CD14-positive monocyte (primary cell): ENCODE measurements around the gene CD93. TPM values are rescaled to one million over a fixed set of nuclear protein-coding genes. Genes with fewer than 3 reads are reported as not detected.

Source experiments
- DNase-seq, 3 donors: peaks; one replicate each; pipeline ENCODE4 v3.0.0-alpha.2; 2011 to 2022
- H2AFZ ChIP-seq: 2 replicates; pipeline ENCODE4 v1.6.0; 2012; ENCODE audit warnings: mild to moderate bottlenecking, low read depth, low read length, inconsistent platforms; ENCODE audit not compliant: insufficient read depth, poor library complexity, severe bottlenecking
- H3K27ac ChIP-seq, 2 donors: 1 replicate in 1 of 2; 2 replicates in 1 of 2; pipeline ENCODE4 v1.5.1; 2012 to 2013; ENCODE audit warnings: low read length in 2 of 2, control low read depth in 1 of 2, inconsistent platforms in 1 of 2, low read depth in 1 of 2, mild to moderate bottlenecking in 1 of 2
- H3K27me3 ChIP-seq, 2 donors: one replicate each; pipeline versions ENCODE4 v1.6.0 to v1.6.1; 2011 to 2013; ENCODE audit warnings: low read length in 2 of 2; ENCODE audit not compliant: control insufficient read depth in 2 of 2, insufficient read depth in 2 of 2
- H3K36me3 ChIP-seq, 2 donors: replicated peaks in 1 of 2; 1 replicate in 1 of 2; 2 replicates in 1 of 2; pipeline versions ENCODE4 v1.5.1 to v1.6.1; 2012 to 2013; ENCODE audit warnings: low read length in 2 of 2, control low read depth in 1 of 2, inconsistent platforms in 1 of 2, mild to moderate bottlenecking in 1 of 2; ENCODE audit not compliant: insufficient read depth in 2 of 2, control insufficient read depth in 1 of 2
- H3K4me1 ChIP-seq, 2 donors: 1 replicate in 1 of 2; 2 replicates in 1 of 2; pipeline versions ENCODE4 v1.5.1 to v1.6.1; 2012 to 2013; ENCODE audit warnings: low read length in 2 of 2, control low read depth in 1 of 2, inconsistent platforms in 1 of 2, mild to moderate bottlenecking in 1 of 2, moderate library complexity in 1 of 2; ENCODE audit not compliant: insufficient read depth in 2 of 2, control insufficient read depth in 1 of 2
- H3K4me2 ChIP-seq: replicated peaks from 2 replicates; pipeline ENCODE3; 2012; ENCODE audit warnings: low read length, moderate library complexity, mild to moderate bottlenecking; ENCODE audit not compliant: poor library complexity, severe bottlenecking; ENCODE audit errors: extremely low read depth
- H3K4me3 ChIP-seq, 3 experiments: fragments of 200-600 bp in 1 of 3; sonication (generic) in 1 of 3; replicated peaks in 1 of 3; 1 replicate in 2 of 3; 2 replicates in 1 of 3; pipeline ENCODE4 v1.5.1; 2011 to 2013; ENCODE audit warnings: low read length in 3 of 3, mild to moderate bottlenecking in 3 of 3, control low read depth in 2 of 3, low read depth in 2 of 3, inconsistent platforms in 1 of 3, moderate library complexity in 1 of 3
- H3K79me2 ChIP-seq: 2 replicates; pipeline ENCODE4 v1.6.0; 2012; ENCODE audit warnings: mild to moderate bottlenecking, control low read depth, inconsistent platforms, low read length, moderate library complexity; ENCODE audit not compliant: insufficient read depth
- H3K9ac ChIP-seq: 2 replicates; pipeline ENCODE4 v1.6.0; 2017; ENCODE audit warnings: low read length, mild to moderate bottlenecking; ENCODE audit not compliant: insufficient read depth, poor library complexity, severe bottlenecking
- H3K9me3 ChIP-seq, 2 donors: replicated peaks in 1 of 2; 1 replicate in 1 of 2; 2 replicates in 1 of 2; pipeline versions ENCODE4 v1.5.1 to v1.6.1; 2012 to 2013; ENCODE audit warnings: low read length in 2 of 2, control low read depth in 1 of 2; ENCODE audit not compliant: control insufficient read depth in 1 of 2, insufficient read depth in 1 of 2
- H4K20me1 ChIP-seq: 2 replicates; pipeline ENCODE4 v1.6.0; 2012; ENCODE audit warnings: mild to moderate bottlenecking, low read length, control low read depth, moderate library complexity; ENCODE audit not compliant: insufficient read depth
- H3K27ac Mint-ChIP-seq, 7 donors: one replicate each; pipeline ENCODE4 v1.8.0; 2020; ENCODE audit warnings: mild to moderate bottlenecking in 7 of 7, mixed read lengths in 7 of 7, moderate library complexity in 6 of 7, inconsistent platforms in 2 of 7
- H3K27me3 Mint-ChIP-seq, 3 donors: one replicate each; pipeline ENCODE4 v1.8.0; 2021 to 2022; ENCODE audit warnings: low read depth in 3 of 3, mild to moderate bottlenecking in 3 of 3, mixed read lengths in 3 of 3, moderate library complexity in 3 of 3, inconsistent platforms in 1 of 3
- H3K36me3 Mint-ChIP-seq, 2 donors: one replicate each; pipeline ENCODE4 v1.8.0; 2020; ENCODE audit warnings: mixed read lengths in 2 of 2, inconsistent platforms in 1 of 2, mild to moderate bottlenecking in 1 of 2
- H3K4me1 Mint-ChIP-seq: one replicate; pipeline ENCODE4 v1.8.0; 2020; ENCODE audit warnings: mild to moderate bottlenecking, mixed read lengths
- H3K4me3 Mint-ChIP-seq, 2 donors: one replicate each; pipeline ENCODE4 v1.8.0; 2020; ENCODE audit warnings: mild to moderate bottlenecking in 2 of 2, mixed read lengths in 2 of 2, moderate library complexity in 1 of 2
- H3K9me3 Mint-ChIP-seq, 7 donors: one replicate each; pipeline ENCODE4 v1.8.0; 2020 to 2022; ENCODE audit warnings: mixed read lengths in 7 of 7, mild to moderate bottlenecking in 6 of 7, moderate library complexity in 6 of 7, inconsistent platforms in 2 of 7
- WGBS: methylation state at CpG from one replicate; pipeline ENCODE4 v1.1.5; 2013; ENCODE audit warnings: missing lambda C conversion rate; ENCODE audit not compliant: insufficient coverage; 5-methylcytosine and 5-hydroxymethylcytosine counted together
- intact Hi-C, 2 donors: fragments of 100-400 bp; cut with micrococcal nuclease; formaldehyde crosslinking; loops; one replicate each; pipeline versions ENCODE4 v1.15.0 to v1.15.1; 2023
- polyA plus RNA-seq, 3 donors: library from polyadenylated mRNA; depleted of rRNA in 1 of 3; unstranded in 2 of 3; stranded (reverse) in 1 of 3; fragments of 300-500 nt in 2 of 3; fragments of >200 nt in 1 of 3; fragmentation: Illumina TruSeq in 2 of 3; gene quantifications; 1 replicate in 2 of 3; 2 replicates in 1 of 3; pipeline ENCODE4 v1.2.3, GENCODE V29; 2012 to 2021
- TF ChIP-seq, protein P1 (sequence below): fragments of 200-600 bp; IDR thresholded peaks from one replicate; pipeline ENCODE4 v1.8.0; 2022; ENCODE audit warnings: antibody characterized with exemption, mild to moderate bottlenecking

The CD93 gene
- polyA plus RNA-seq, 3 donors = 26.0 to 170 (median 48.9) TPM

DNA sequence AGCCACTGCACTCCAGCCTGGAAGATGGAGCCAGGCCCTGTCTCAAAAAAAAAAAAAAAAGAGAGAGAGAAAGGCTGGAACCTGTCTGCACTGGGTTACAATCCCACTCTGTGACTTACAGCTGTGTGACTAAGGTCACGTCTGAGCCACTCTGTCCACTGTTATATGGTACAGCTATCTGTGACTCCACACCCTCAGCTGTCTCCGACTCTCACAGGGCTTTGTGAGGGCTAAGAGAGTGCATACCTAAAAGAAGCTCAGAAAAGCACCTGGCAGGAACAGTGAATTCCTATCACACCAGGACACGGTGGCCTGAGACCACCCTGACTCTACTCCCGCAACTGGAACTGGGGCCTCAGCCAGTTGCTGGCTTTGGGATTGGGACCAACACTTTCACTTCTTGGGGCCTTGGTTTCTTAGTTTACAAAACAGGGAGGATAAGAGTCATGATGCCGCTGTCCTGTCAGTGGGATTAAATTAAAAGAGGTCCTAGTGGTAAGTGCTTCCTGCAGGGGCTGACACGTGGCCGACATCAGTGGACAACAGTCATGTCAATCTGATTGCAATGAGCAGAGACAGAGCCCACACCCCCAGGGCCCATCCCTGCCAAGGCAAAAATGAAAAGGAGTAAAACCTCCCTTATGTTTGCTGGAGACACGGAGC, 5.7 kb upstream of the CD93 start:
- Mint-ChIP-seq H3K27ac (peak overlapping the region in 1 of 7 donors; percentile 46), H3K9me3 (no peaks in the 10 kb centered on the region), H3K4me3 (no peak overlapping the region), H3K36me3 (no peaks in the 10 kb centered on the region), H3K27me3 (peaks cover 1 to 6% (median 4%) of the 10 kb centered on the region in 3 donors), H3K4me1 (peaks cover 57% of the 10 kb centered on the region)
- H3K27ac ChIP-seq = no peak overlapping the region
- H3K79me2 ChIP-seq = no peaks in the 10 kb centered on the region
- H3K36me3 ChIP-seq = no peaks in the 10 kb centered on the region
- no peak overlapping the region for H3K9ac ChIP-seq
- TF ChIP-seq, protein P1, sequence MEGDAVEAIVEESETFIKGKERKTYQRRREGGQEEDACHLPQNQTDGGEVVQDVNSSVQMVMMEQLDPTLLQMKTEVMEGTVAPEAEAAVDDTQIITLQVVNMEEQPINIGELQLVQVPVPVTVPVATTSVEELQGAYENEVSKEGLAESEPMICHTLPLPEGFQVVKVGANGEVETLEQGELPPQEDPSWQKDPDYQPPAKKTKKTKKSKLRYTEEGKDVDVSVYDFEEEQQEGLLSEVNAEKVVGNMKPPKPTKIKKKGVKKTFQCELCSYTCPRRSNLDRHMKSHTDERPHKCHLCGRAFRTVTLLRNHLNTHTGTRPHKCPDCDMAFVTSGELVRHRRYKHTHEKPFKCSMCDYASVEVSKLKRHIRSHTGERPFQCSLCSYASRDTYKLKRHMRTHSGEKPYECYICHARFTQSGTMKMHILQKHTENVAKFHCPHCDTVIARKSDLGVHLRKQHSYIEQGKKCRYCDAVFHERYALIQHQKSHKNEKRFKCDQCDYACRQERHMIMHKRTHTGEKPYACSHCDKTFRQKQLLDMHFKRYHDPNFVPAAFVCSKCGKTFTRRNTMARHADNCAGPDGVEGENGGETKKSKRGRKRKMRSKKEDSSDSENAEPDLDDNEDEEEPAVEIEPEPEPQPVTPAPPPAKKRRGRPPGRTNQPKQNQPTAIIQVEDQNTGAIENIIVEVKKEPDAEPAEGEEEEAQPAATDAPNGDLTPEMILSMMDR = no peak
- H3K9me3 ChIP-seq = no peaks in the 10 kb centered on the region
- H3K27me3 ChIP-seq = no peaks in the 10 kb centered on the region
- intact Hi-C loops = no loop called here
- WGBS = 94% methylated on average over 5 of the region's 8 CpGs
- H2AFZ ChIP-seq = no peak overlapping the region
- DNase-seq = no peak
- H4K20me1 ChIP-seq = no peaks in the 10 kb centered on the region
- H3K4me1 ChIP-seq = peaks cover 39 to 55% of the 10 kb centered on the region in 2 donors
- H3K4me2 ChIP-seq = no peak overlapping the region
- no peak overlapping the region for H3K4me3 ChIP-seq

DNA sequence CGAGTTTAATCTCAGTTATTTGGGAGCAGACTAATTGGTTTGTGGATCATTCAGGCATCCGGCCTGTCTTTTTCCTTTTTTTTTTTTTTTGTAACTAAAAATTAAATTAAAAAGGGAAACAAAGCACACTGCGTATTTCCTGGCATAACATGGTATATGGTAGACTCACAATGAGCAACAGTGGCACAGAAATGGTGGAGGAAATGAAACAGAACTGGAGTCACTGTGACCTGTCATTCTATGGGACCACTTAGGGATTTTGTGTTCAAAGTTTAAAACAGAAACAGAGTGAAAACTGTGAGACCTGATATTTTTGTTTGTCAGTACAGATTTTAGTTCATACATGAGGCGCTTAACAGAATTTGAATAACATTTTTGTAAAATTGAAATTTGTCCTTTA, 4.8 kb upstream of the CD93 start:
- Histone ChIP-seq H3K27ac (no peak overlapping the region), H4K20me1 (no peaks in the 10 kb centered on the region), H2AFZ (no peak overlapping the region), H3K4me1 (peaks cover 43 to 59% of the 10 kb centered on the region in 2 donors), H3K79me2 (peaks cover 9% of the 10 kb centered on the region), H3K27me3 (no peaks in the 10 kb centered on the region), H3K9me3 (no peaks in the 10 kb centered on the region), H3K36me3 (no peaks in the 10 kb centered on the region), H3K4me3 (no peak overlapping the region), H3K9ac (no peak overlapping the region), H3K4me2 (no peak overlapping the region)
- H3K36me3 Mint-ChIP-seq = no peaks in the 10 kb centered on the region
- H3K4me1 Mint-ChIP-seq = peaks cover 55% of the 10 kb centered on the region
- DNase-seq = no peak
- peaks cover 1 to 4% (median 4%) of the 10 kb centered on the region in 3 donors for H3K27me3 Mint-ChIP-seq
- no peaks in the 10 kb centered on the region for H3K9me3 Mint-ChIP-seq
- WGBS = no CpG with 5 or more reads among the region's 4 CpGs
- H3K4me3 Mint-ChIP-seq = no peak overlapping the region
- H3K27ac Mint-ChIP-seq = no peak overlapping the region
- intact Hi-C loops = no loop called here
- TF ChIP-seq, protein P1 = no peak
